Stimulated activated CD4-positive, alpha-beta T cell treated with anti-CD3 and anti-CD28 coated beads, Interleukin-4, amount 100 ng/mL, for 48 hours (primary cell): ENCODE results near the gene UGT1A7.
"Not testable (repeated sequence)": the region's sequence is repeated elsewhere in the genome, so short reads cannot be mapped to it uniquely, and the experiment has no call there.

Experiments
- DNase-seq, 2 donors: peaks; one replicate each; pipeline ENCODE4 v3.0.0-alpha.2; 2020; ENCODE audit warnings: low read depth in 2 of 2

The UGT1A7 gene

DNA sequence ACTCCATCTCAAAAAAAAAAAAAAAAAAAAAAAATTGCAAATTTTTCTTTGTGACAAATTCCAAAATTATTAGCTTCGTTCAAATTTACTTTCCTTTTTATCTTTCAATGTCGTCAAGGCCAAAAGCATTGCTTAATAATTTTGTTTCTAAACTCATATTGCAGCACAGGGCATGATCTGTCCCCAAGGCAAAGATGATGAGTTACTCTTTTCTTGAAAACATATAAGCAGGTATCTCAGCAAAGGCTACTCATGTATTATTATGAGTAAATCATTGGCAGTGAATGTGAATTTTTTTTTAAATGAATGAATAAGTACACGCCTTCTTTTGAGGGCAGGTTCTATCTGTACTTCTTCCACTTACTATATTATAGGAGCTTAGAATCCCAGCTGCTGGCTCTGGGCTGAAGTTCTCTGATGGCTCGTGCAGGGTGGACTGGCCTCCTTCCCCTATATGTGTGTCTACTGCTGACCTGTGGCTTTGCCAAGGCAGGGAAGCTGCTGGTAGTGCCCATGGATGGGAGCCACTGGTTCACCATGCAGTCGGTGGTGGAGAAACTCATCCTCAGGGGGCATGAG, at the start of gene UGT1A7:
TSS of gene UGT1A7 (plus strand) at position 381 of the 579 bp plus-strand sequence. CDS start at position 418, 37 bp downstream.
- DNase-seq, result no peak

DNA sequence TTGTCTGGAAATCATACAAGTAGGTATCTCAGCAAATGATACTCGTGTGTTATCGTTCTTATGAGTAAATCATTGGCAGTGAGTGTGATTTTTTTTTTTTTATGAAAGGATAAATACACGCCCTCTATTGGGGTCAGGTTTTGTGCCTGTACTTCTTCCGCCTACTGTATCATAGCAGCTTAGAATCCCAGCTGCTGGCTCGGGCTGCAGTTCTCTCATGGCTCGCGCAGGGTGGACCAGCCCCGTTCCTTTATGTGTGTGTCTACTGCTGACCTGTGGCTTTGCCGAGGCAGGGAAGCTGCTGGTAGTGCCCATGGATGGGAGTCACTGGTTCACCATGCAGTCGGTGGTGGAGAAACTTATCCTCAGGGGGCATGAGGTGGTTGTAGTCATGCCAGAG, 45.4 kb upstream of the UGT1A7 start, which contains the start of gene UGT1A10:
TSS of gene UGT1A10 (plus strand) at position 143 of the 400 bp plus-strand sequence. CDS start at position 218, 75 bp downstream.
- DNase-seq, result not testable (repeated sequence)

- no peak for DNase-seq
These were observed 42.9 kb upstream of the UGT1A7 start for GRCh38 chr2:233638836-233639235.

DNA sequence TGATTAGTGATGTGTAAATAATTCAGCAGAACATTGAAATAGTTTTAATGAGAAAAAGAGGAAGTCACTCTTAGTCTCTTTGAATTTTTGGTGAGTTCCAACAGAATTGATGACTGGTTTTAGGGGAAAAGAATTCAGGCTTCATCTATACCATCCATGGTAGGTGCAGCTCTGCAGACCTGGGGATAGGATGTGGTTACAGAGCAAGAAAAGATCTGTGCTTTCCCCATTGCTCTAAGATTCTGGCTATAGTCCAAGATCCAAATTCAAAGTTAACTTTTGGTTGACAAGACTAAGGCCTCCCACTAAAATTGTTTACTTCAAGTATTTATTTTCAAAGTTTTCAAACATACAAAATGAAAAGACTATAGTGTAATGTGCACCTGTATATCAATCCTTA, 41.8 kb upstream of the UGT1A7 start:
- no peak for DNase-seq

GRCh38 chr2:233643128-233643527, 38.6 kb upstream of the UGT1A7 start:
- DNase-seq, result no peak

GRCh38 chr2:233646033-233646432, 35.7 kb upstream of the UGT1A7 start:
- not testable (repeated sequence) for DNase-seq

- DNase-seq, result no peak
These were observed 30.7 kb upstream of the UGT1A7 start for GRCh38 chr2:233650981-233651380.

DNA sequence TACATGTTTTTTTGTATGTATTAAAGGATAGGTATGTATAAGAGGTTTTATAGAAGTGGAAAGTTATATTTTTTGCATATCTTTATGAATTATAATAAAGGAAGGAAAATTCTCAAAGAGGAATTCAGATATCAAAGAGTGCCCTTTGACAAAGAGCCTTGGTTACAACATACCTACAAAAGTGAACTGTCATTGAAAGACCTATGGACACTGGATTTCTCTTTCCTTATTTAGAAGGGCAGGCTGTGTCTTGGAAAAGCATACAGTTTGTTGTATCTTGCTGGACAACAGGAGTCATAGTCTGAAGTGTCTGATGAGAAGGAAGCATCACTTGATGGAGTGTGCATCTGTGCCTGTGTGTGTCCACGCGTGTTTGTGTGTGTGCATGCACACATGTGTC, 30.3 kb upstream of the UGT1A7 start:
- no peak for DNase-seq

- DNase-seq, result no peak
These were observed 27.2 kb upstream of the UGT1A7 start for GRCh38 chr2:233654501-233654900.

- no peak for DNase-seq
These were observed 26.7 kb upstream of the UGT1A7 start for GRCh38 chr2:233655043-233655442.

GRCh38 chr2:233655943-233656342, 25.8 kb upstream of the UGT1A7 start:
- not testable (repeated sequence) for DNase-seq

DNA sequence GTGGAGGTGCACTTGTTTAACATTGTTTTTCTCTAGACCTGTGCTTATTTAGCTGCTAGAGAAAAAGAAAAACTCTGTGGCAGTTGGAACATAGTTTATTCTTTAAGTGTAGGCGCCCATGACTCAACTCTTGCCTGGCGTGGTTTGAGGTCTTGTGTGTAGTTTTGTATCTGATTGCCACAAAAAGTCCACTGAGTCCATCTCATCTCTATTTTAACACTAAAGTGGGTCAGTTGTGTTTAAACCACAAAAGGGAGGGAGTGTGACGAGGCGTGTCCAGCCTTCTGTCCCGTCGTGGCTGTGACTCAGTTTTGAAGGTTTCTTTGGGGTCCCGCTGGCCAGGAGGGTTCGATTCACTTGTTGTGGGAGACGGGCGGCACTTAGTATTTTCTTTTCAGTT, 25.3 kb upstream of the UGT1A7 start:
- DNase-seq, result no peak

- no peak for DNase-seq
These were observed 23.1 kb upstream of the UGT1A7 start for GRCh38 chr2:233658610-233659009.

GRCh38 chr2:233663911-233664310, 17.8 kb upstream of the UGT1A7 start:
- DNase-seq, result no peak

- DNase-seq, result no peak
These were observed 13.0 kb upstream of the UGT1A7 start for GRCh38 chr2:233668605-233669260.

- no peak for DNase-seq
These were observed 10.2 kb upstream of the UGT1A7 start, which contains the start of gene UGT1A9 for GRCh38 chr2:233671290-233672161. UGT1A9 (plus strand) TSS chr2:233671898; CDS start chr2:233671935, 37 bp downstream.

DNA sequence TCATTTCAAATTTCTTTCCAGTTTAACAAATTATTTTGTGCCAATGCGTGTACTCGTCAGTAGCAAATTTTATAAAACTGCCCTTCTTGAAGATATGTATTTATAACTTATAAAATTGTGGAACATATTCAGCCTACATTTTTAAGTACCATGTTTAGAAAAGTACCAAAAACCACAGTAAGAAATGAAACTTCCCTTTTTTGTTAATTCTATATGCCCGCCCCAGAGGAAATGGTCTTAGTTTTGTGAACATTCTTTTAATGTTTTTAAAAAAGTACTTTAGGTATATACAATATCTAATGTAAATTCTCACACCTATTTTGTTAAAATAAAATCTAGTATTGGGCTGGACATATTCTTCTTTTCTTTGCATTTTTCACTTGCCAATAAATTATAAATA, 8.8 kb upstream of the UGT1A7 start:
- no peak for DNase-seq

DNA sequence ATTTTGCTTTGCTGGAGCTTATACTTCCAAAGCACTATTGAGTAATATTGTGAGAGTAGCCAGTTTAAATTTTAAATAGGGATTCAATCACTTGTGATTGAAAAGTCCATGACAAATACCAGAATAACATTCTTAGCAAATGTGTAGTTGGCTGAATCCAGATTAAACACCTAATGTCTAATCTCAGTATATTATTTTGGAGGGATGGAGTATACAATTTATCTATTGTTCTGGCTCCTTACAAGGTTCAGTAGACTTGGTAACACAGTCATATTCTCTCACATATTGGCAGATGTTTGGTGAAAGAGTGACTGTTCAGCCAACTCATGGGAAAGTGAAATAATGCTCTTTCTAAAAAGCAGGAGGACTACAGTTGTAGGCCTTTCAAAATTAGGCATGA, 7.8 kb upstream of the UGT1A7 start:
- no peak for DNase-seq

DNA sequence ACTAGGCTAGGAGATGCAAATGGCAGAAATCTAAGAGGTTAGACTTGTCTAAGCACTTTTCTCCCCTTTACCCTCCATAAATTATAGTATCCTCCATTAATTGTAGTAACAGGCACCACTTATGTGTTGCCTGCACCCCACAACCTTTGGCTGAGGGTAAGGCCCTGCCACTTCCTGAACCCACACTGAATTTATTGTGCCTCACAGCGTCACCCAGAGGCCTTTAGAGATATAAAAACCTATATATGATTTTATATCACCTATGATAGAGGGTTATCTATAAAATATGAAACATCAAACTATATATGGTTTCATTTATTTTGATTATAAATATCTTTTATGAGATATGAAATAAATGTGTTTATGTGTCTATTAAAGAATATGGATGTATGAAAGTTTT, 7.4 kb upstream of the UGT1A7 start:
- DNase-seq, result no peak

DNA sequence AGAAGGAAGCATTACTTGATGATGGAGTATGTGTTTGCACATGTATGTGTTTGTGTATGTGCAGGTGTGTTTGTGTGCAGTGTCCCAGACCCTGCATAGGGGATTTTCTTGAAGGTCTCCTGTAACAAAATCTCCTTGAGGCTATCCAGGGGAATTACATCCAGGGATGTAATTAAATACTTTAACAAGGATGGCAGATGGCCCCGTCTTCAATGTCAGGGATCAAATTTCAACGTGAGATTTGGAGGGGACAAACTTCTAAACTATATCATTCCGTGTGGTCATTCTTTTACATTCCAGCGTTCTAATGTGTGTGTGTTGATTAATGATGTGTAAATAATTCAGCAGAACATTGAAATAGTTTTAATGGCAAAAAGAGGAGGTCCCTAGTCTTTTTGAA, 6.7 kb upstream of the UGT1A7 start:
- no peak for DNase-seq

DNA sequence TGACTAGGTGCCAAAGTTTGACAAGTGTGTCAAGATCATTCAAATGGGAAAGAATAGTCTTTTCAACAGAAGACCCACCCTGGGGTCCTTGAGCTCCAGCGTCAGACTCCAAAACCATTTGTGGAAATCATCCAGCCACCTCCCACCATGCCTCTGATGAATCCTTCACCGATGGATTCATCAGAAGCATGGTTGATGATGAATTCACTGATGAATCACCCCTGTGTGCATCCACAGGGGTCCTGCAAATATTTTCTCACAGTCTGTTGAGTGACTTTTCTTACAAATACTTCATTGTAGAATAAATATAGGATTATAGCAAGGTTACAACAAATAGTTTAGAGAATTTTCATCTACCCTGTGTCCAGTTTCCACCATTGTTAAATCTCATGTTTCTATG, 5.7 kb upstream of the UGT1A7 start:
- no peak for DNase-seq

DNA sequence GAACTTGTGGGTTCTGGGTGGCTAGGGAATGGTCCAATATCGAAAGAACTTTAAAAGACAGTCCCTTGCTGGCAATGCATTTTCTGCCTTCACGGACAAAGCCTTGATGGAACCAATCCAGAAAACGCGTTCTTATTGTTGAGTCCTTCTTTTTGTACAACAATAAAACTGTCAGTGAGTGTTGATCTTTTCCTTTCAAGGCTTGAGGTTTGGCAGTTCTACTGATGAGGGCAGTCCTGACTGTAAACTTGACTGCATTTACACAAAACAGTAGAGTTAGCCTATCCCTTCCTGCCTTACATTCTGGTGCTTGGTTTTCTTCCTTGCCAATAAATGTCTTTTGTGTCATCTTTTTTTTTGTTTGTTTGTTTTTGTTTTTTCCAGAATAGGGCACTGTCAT, 2.5 kb upstream of the UGT1A7 start:
- DNase-seq, result no peak
